Kidney (tissue), 14 donors: ENCODE data around the gene AKR1C1. TPM values are rescaled to one million over a fixed set of nuclear protein-coding genes. Genes with fewer than 3 reads are reported as not detected.

ENCODE experiments used
- DNase-seq, 5 donors: peaks; one replicate each; pipeline ENCODE4 v3.0.0-alpha.2; 2013 to 2020
- FAIRE-seq: peaks from 2 replicates; lab custom pipeline; 2012; peaks lifted over from hg19 to GRCh38; lab: Jason Lieb, UNC
- H3K27ac ChIP-seq, 2 donors: one replicate each; pipeline ENCODE4 v1.7.0; 2013; ENCODE audit warnings: low read depth in 2 of 2, low read length in 2 of 2, inconsistent platforms in 1 of 2
- H3K27me3 ChIP-seq: one replicate; pipeline ENCODE4 v1.7.1; 2013; ENCODE audit warnings: low read length, inconsistent platforms; ENCODE audit not compliant: control insufficient read depth, insufficient read depth
- H3K36me3 ChIP-seq, 3 donors: one replicate each; pipeline versions ENCODE4 v1.7.0 to v1.7.1; 2013; ENCODE audit warnings: low read length in 3 of 3, control low read depth in 1 of 3, inconsistent platforms in 1 of 3; ENCODE audit not compliant: insufficient read depth in 3 of 3, control insufficient read depth in 2 of 3
- H3K4me1 ChIP-seq, 3 donors: one replicate each; pipeline versions ENCODE4 v1.7.0 to v1.7.1; 2013; ENCODE audit warnings: low read length in 3 of 3, inconsistent platforms in 1 of 3, low read depth in 1 of 3; ENCODE audit not compliant: control insufficient read depth in 2 of 3, insufficient read depth in 2 of 3
- H3K4me3 ChIP-seq, 3 donors: one replicate each; pipeline versions ENCODE4 v1.7.0 to v1.8.1; 2013; ENCODE audit warnings: low read length in 3 of 3, control low read depth in 1 of 3, inconsistent platforms in 1 of 3
- H3K9ac ChIP-seq, 3 donors: one replicate each; pipeline versions ENCODE4 v1.7.0 to v1.7.1; 2013; ENCODE audit warnings: low read length in 3 of 3, control low read depth in 1 of 3, inconsistent platforms in 1 of 3
- H3K9me3 ChIP-seq, 3 donors: one replicate each; pipeline versions ENCODE4 v1.7.0 to v1.7.1; 2013; ENCODE audit warnings: low read length in 3 of 3, control low read depth in 1 of 3, inconsistent platforms in 1 of 3; ENCODE audit not compliant: control insufficient read depth in 2 of 3, insufficient read depth in 1 of 3
- intact Hi-C: fragments of 100-400 bp; cut with DNase I; formaldehyde crosslinking; loops from one replicate; pipeline ENCODE4 v1.11.1; 2022
- polyA plus RNA-seq: library from polyadenylated mRNA; stranded (reverse); fragments of 350-450 nt; fragmentation: Illumina TruSeq; extraction: RNeasy Lipid Tissue Mini Kit (QIAGEN cat#74804); gene quantifications from one replicate; pipeline ENCODE4 v1.2.3, GENCODE V29; 2014; ENCODE audit warnings: low read depth, low replicate concordance; ENCODE audit not compliant: insufficient read depth
- total RNA-seq: library from RNA; stranded (reverse); fragmentation: NEBNext Ultra II Directional; extraction: Animal tissue kit (Norgen Biotek cat#: 25700); gene quantifications from one replicate; pipeline ENCODE4 v1.2.1, GENCODE V29; 2021
- TF ChIP-seq, protein P1 (sequence below): IDR thresholded peaks from 3 replicates; pipeline ENCODE4 v1.5.1; 2012; ENCODE audit warnings: mild to moderate bottlenecking, moderate library complexity, borderline replicate concordance; ENCODE audit not compliant: insufficient read depth; ENCODE audit errors: extremely low read depth
- donor health status: control.
- donor health status: control.
- donor health status: control.
- donor health status: control.
- donor health status: control.
- donor health status: DM: yes; HTN: yes; CAD: no.
- donor health status: Normal renal cell carcinoma (clear cell type).

The AKR1C1 gene
- total and polyA plus RNA-seq, 2 donors from 2014 or later = 61.7 to 81.3 TPM

DNA sequence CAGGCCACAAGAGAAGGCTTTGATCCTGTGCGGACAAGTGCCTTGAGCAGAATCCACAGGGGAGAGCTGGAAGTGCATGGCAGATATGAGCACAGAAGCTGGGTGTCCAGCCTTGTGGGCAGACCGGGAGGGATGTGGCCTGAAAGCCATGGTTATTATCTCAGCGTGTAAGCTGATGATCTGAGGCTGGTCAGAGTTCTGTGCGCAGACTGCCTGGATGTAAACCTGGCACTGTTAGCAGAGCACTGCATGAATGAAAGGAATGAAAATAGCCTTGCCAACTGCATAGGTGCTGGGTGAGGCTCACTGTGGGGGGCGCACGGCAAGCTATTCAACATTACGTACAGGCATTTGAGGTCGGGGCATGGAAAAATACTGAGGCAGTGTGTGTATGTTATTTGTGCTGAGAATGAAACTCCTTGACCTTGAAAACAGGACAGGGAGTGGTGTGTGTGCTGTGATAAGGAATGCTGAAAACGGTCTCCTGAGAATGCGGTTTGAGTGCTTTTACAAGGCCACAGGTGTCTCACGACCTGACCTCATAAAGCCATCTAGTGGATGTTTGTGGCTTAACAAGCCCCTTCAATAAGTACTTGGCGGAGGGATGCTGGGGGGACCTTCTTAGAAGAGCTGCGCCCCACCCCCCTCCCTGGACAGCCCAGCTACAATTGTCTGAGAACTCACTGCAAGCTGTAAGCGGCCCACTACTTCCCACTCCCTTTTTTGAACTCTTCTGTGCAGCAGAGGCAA, 18.7 kb downstream of the AKR1C1 start:
- H3K36me3 ChIP-seq = no peaks in the 10 kb centered on the region
- no peak overlapping the region for H3K9ac ChIP-seq
- H3K27ac ChIP-seq = peak overlapping the region; percentile 1 to 3
- H3K4me1 ChIP-seq = peaks cover 0 to 9% (median 0%) of the 10 kb centered on the region in 3 donors
- H3K9me3 ChIP-seq = no peaks in the 10 kb centered on the region
- H3K27me3 ChIP-seq = no peaks in the 10 kb centered on the region
- FAIRE-seq (no peak), DNase-seq (peak in 4 of 5 donors; percentile 46 to 74 (median 64))
- peak overlapping the region in 1 of 3 donors; percentile 26 for H3K4me3 ChIP-seq
- intact Hi-C loops = no loop called here
- TF ChIP-seq, protein P1, sequence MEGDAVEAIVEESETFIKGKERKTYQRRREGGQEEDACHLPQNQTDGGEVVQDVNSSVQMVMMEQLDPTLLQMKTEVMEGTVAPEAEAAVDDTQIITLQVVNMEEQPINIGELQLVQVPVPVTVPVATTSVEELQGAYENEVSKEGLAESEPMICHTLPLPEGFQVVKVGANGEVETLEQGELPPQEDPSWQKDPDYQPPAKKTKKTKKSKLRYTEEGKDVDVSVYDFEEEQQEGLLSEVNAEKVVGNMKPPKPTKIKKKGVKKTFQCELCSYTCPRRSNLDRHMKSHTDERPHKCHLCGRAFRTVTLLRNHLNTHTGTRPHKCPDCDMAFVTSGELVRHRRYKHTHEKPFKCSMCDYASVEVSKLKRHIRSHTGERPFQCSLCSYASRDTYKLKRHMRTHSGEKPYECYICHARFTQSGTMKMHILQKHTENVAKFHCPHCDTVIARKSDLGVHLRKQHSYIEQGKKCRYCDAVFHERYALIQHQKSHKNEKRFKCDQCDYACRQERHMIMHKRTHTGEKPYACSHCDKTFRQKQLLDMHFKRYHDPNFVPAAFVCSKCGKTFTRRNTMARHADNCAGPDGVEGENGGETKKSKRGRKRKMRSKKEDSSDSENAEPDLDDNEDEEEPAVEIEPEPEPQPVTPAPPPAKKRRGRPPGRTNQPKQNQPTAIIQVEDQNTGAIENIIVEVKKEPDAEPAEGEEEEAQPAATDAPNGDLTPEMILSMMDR = peak; percentile 67

DNA sequence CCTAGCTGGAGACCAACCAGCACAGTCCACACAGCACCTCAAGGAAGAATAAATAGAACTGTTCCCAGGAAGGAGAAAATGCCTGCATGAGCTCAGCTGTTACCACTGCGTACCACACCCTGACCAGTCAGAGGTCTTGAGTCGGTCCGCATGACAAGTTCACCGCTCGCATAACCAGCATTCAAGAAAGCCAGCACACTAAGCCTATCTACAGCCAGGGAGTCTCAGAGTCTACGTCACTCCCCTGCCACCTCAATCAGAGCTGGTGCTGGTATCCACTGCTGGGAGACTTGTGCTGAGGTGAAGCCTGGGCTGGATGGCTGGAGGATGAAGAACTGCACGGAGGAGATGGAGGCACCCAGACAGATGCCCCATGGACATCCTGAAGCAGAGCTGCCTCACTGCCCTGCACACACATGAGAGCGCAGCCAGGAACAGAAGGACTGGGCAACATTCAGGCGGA, 19.6 kb downstream of the AKR1C1 start:
- TF ChIP-seq, protein P1 = no peak

DNA sequence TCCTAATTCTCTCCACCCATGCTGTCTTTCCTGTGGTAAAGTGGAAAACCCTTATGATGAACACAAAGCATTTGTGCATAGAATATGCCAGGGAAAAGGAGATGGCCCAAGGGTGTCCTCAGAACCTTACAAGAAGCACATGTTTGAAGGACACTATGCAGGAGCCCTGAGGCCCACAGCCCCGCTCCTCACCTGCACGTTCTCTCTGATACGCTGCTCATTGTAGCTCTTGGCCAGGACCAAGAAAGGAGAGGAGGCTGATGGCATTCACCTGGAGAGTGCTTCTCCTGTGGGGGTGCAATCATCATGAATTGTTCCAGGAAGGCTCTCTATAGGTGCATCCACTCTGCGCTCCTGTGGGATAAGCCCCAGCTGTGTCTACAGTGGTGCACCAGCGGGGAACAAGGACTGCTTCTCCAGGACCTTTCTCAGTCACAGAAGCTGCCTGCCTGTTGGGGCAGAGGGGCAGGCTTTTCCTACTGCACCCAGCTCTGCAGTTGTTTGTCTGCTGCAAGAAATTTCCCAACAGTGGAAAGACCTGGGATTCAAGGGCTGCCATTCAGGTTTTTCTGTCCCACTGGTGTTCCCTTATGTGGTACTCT, 20.5 kb downstream of the AKR1C1 start:
- FAIRE-seq (no peak), DNase-seq (no peak)
- no peaks in the 10 kb centered on the region for H3K36me3 ChIP-seq
- H3K4me1 ChIP-seq = peaks cover 0 to 9% (median 0%) of the 10 kb centered on the region in 3 donors
- no peak overlapping the region for H3K27ac ChIP-seq
- TF ChIP-seq, protein P1 = no peak
- no peak overlapping the region for H3K9ac ChIP-seq
- H3K27me3 ChIP-seq = no peaks in the 10 kb centered on the region
- intact Hi-C loops = no loop called here
- H3K4me3 ChIP-seq = no peak overlapping the region
- H3K9me3 ChIP-seq = no peaks in the 10 kb centered on the region

More for the DNA sequence above, 19.6 kb downstream of the AKR1C1 start:
- Histone ChIP-seq H3K27me3 (no peaks in the 10 kb centered on the region), H3K4me3 (no peak overlapping the region), H3K9me3 (no peaks in the 10 kb centered on the region), H3K9ac (no peak overlapping the region), H3K27ac (no peak overlapping the region), H3K36me3 (no peaks in the 10 kb centered on the region), H3K4me1 (peaks cover 0 to 9% (median 0%) of the 10 kb centered on the region in 3 donors)
- DNase-seq (peak in 2 of 5 donors; percentile 8 to 72), FAIRE-seq (no peak)
- intact Hi-C loops = no loop called here
